Astrocyte (in vitro differentiated cells and primary cell): ENCODE results near the gene MAJIN. TPM values are rescaled to one million over a fixed set of nuclear protein-coding genes. Genes with fewer than 3 reads are reported as not detected.

Experiments
- DNase-seq: peaks from one replicate; pipeline ENCODE4 v3.0.0-alpha.2; 2010; ENCODE audit warnings: low read depth
- FAIRE-seq: peaks from 2 replicates; lab custom pipeline; 2011; peaks lifted over from hg19 to GRCh38; lab: Jason Lieb, UNC
- H2AFZ ChIP-seq: 2 replicates; pipeline ENCODE4 v1.6.0; 2012; ENCODE audit warnings: low read depth, low read length, inconsistent platforms
- H3K27ac ChIP-seq: 2 replicates; pipeline ENCODE4 v1.5.1; 2011; ENCODE audit warnings: low read depth, low read length, inconsistent platforms
- H3K27me3 ChIP-seq: 2 replicates; pipeline ENCODE4 v1.6.0; 2011; ENCODE audit warnings: low read length, inconsistent platforms; ENCODE audit not compliant: insufficient read depth
- H3K36me3 ChIP-seq: 2 replicates; pipeline ENCODE4 v1.5.1; 2011; ENCODE audit warnings: low read length, inconsistent platforms; ENCODE audit not compliant: insufficient read depth
- H3K4me1 ChIP-seq: 2 replicates; pipeline ENCODE4 v1.5.1; 2011; ENCODE audit warnings: low read length, inconsistent platforms; ENCODE audit not compliant: insufficient read depth
- H3K4me2 ChIP-seq: 2 replicates; pipeline ENCODE4 v1.6.0; 2012; ENCODE audit warnings: low read length, inconsistent platforms
- H3K4me3 ChIP-seq: 2 replicates; pipeline ENCODE4 v1.5.1; 2011; ENCODE audit warnings: low read depth, mild to moderate bottlenecking, low read length, inconsistent platforms; ENCODE audit not compliant: insufficient read depth
- H3K79me2 ChIP-seq: 2 replicates; pipeline ENCODE4 v1.6.0; 2012; ENCODE audit warnings: mild to moderate bottlenecking, low read length, inconsistent platforms; ENCODE audit not compliant: insufficient read depth
- H3K9ac ChIP-seq: 2 replicates; pipeline ENCODE4 v1.6.0; 2012; ENCODE audit warnings: mild to moderate bottlenecking, low read length, inconsistent platforms
- H3K9me3 ChIP-seq: 2 replicates; pipeline ENCODE4 v1.5.1; 2012; ENCODE audit warnings: low read depth, mild to moderate bottlenecking, low read length, inconsistent platforms; ENCODE audit not compliant: insufficient read depth
- H4K20me1 ChIP-seq: 2 replicates; pipeline ENCODE4 v1.6.0; 2012; ENCODE audit warnings: low read length, inconsistent platforms; ENCODE audit not compliant: insufficient read depth
- H3K27ac Mint-ChIP-seq: one replicate; pipeline ENCODE4 v1.8.0; 2021; ENCODE audit warnings: mild to moderate bottlenecking, mixed read lengths; ENCODE audit not compliant: unreplicated experiment
- H3K27me3 Mint-ChIP-seq: one replicate; pipeline ENCODE4 v1.8.0; 2021; ENCODE audit warnings: low read depth, mixed read lengths; ENCODE audit not compliant: unreplicated experiment
- H3K36me3 Mint-ChIP-seq: one replicate; pipeline ENCODE4 v1.8.0; 2021; ENCODE audit warnings: low read depth, mixed read lengths; ENCODE audit not compliant: unreplicated experiment
- H3K4me1 Mint-ChIP-seq: one replicate; pipeline ENCODE4 v1.8.0; 2021; ENCODE audit warnings: low read depth, mixed read lengths; ENCODE audit not compliant: unreplicated experiment
- H3K4me3 Mint-ChIP-seq: one replicate; pipeline ENCODE4 v1.8.0; 2021; ENCODE audit warnings: mild to moderate bottlenecking, moderate library complexity, mixed read lengths; ENCODE audit not compliant: unreplicated experiment
- H3K9me3 Mint-ChIP-seq: one replicate; pipeline ENCODE4 v1.8.0; 2021; ENCODE audit warnings: mild to moderate bottlenecking, mixed read lengths; ENCODE audit not compliant: unreplicated experiment
- CTCF ChIP-seq: IDR thresholded peaks from 2 replicates; pipeline ENCODE4 v1.5.1; 2011; ENCODE audit warnings: low read depth, mild to moderate bottlenecking, inconsistent platforms, low read length, moderate library complexity; ENCODE audit not compliant: insufficient read depth
- EZH2 ChIP-seq: IDR thresholded peaks from 2 replicates; pipeline ENCODE4 v1.6.1; 2012; ENCODE audit warnings: mild to moderate bottlenecking, low read length, inconsistent platforms; ENCODE audit not compliant: insufficient read depth
- total RNA-seq: library from RNA; stranded (reverse); gene quantifications from 2 replicates; pipeline ENCODE4 v1.2.1, GENCODE V29; 2021

The MAJIN gene
- total RNA-seq, 1 donor from 2014 or later = not detected

GRCh38 chr11:64974124-64974523, 2.2 kb upstream of the MAJIN start:
- no peak overlapping the region for H3K27ac ChIP-seq
- Mint-ChIP-seq H3K36me3 (no peaks in the 10 kb centered on the region), H3K27ac (no peak overlapping the region), H3K27me3 (peaks cover 3% of the 10 kb centered on the region), H3K4me3 (no peak overlapping the region), H3K4me1 (no peaks in the 10 kb centered on the region), H3K9me3 (no peaks in the 10 kb centered on the region)
- H3K4me1 ChIP-seq = peaks cover 7% of the 10 kb centered on the region
- DNase-seq = no peak
- no peak overlapping the region for H2AFZ ChIP-seq
- H3K4me3 ChIP-seq = no peak overlapping the region
- no peaks in the 10 kb centered on the region for H4K20me1 ChIP-seq
- no peaks in the 10 kb centered on the region for H3K36me3 ChIP-seq
- H3K79me2 ChIP-seq = no peaks in the 10 kb centered on the region
- H3K9me3 ChIP-seq = no peaks in the 10 kb centered on the region
- TF ChIP-seq EZH2 = no peak
- TF ChIP-seq CTCF = no peak
- H3K9ac ChIP-seq = no peak overlapping the region
- FAIRE-seq = no peak
- H3K4me2 ChIP-seq = no peak overlapping the region
- H3K27me3 ChIP-seq = no peaks in the 10 kb centered on the region

GRCh38 chr11:64970731-64971151, 1.2 kb downstream of the MAJIN start:
- no peak for FAIRE-seq
- H3K4me3 ChIP-seq = no peak overlapping the region
- H3K79me2 ChIP-seq = no peaks in the 10 kb centered on the region
- no peak for DNase-seq
- Mint-ChIP-seq H3K4me1 (no peaks in the 10 kb centered on the region), H3K36me3 (no peaks in the 10 kb centered on the region), H3K9me3 (no peaks in the 10 kb centered on the region), H3K27ac (no peak overlapping the region), H3K27me3 (no peaks in the 10 kb centered on the region), H3K4me3 (no peak overlapping the region)
- no peak overlapping the region for H3K27ac ChIP-seq
- H3K9me3 ChIP-seq = no peaks in the 10 kb centered on the region
- H3K9ac ChIP-seq = no peak overlapping the region
- H2AFZ ChIP-seq = no peak overlapping the region
- no peak for TF ChIP-seq CTCF
- no peak for TF ChIP-seq EZH2
- peaks cover 7% of the 10 kb centered on the region for H3K4me1 ChIP-seq
- no peaks in the 10 kb centered on the region for H4K20me1 ChIP-seq
- no peak overlapping the region for H3K4me2 ChIP-seq
- H3K36me3 ChIP-seq = no peaks in the 10 kb centered on the region
- H3K27me3 ChIP-seq = no peaks in the 10 kb centered on the region

GRCh38 chr11:64969209-64969608, 2.7 kb downstream of the MAJIN start:
- H3K4me1 ChIP-seq = peaks cover 7% of the 10 kb centered on the region
- H3K36me3 ChIP-seq = no peaks in the 10 kb centered on the region
- H3K27me3 Mint-ChIP-seq = peaks cover 2% of the 10 kb centered on the region
- TF ChIP-seq CTCF (no peak), EZH2 (no peak)
- no peaks in the 10 kb centered on the region for H3K9me3 Mint-ChIP-seq
- peak overlapping the region; percentile 12 for H3K27ac ChIP-seq
- H3K36me3 Mint-ChIP-seq = no peaks in the 10 kb centered on the region
- no peaks in the 10 kb centered on the region for H3K9me3 ChIP-seq
- no peak overlapping the region for H3K9ac ChIP-seq
- H3K4me2 ChIP-seq = peak overlapping the region; percentile 26
- H3K27ac Mint-ChIP-seq = no peak overlapping the region
- H2AFZ ChIP-seq = no peak overlapping the region
- H3K79me2 ChIP-seq = no peaks in the 10 kb centered on the region
- no peaks in the 10 kb centered on the region for H4K20me1 ChIP-seq
- no peak overlapping the region for H3K4me3 Mint-ChIP-seq
- DNase-seq (no peak), FAIRE-seq (no peak)
- no peaks in the 10 kb centered on the region for H3K27me3 ChIP-seq
- H3K4me1 Mint-ChIP-seq = no peaks in the 10 kb centered on the region
- H3K4me3 ChIP-seq = no peak overlapping the region
